ENCODE data around the gene TNFRSF14.

TNFRSF14 gene

GRCh38 chr1:2556277-2556677, at the start of gene TNFRSF14:
TNFRSF14 (plus strand) TSS chr1:2556371; CDS start chr1:2556665, 294 bp downstream.
- DNase-seq = peak; percentile 82

GRCh38 chr1:2506901-2507565, 49.1 kb upstream of the TNFRSF14 start:
- DNase-seq = no peak

GRCh38 chr1:2507744-2508155, 48.4 kb upstream of the TNFRSF14 start:
- DNase-seq = no peak

GRCh38 chr1:2508180-2508579, 48.0 kb upstream of the TNFRSF14 start:
- no peak for DNase-seq

- DNase-seq = no peak
These were observed 47.4 kb upstream of the TNFRSF14 start for GRCh38 chr1:2508751-2509150.

GRCh38 chr1:2509589-2509988, 46.6 kb upstream of the TNFRSF14 start:
- DNase-seq = no peak

GRCh38 chr1:2510366-2511155, 45.6 kb upstream of the TNFRSF14 start:
- no peak for DNase-seq

GRCh38 chr1:2512862-2513421, 43.2 kb upstream of the TNFRSF14 start:
- DNase-seq = no peak

- no peak for DNase-seq
These were observed 42.1 kb upstream of the TNFRSF14 start for GRCh38 chr1:2513939-2514652.

- DNase-seq = no peak
These were observed 41.1 kb upstream of the TNFRSF14 start for GRCh38 chr1:2514863-2515762.

GRCh38 chr1:2515763-2516080, 40.4 kb upstream of the TNFRSF14 start:
- no peak for DNase-seq

GRCh38 chr1:2516124-2516523, 40.0 kb upstream of the TNFRSF14 start:
- no peak for DNase-seq

GRCh38 chr1:2516946-2517345, 39.2 kb upstream of the TNFRSF14 start:
- DNase-seq = no peak

GRCh38 chr1:2517966-2518365, 38.2 kb upstream of the TNFRSF14 start:
- DNase-seq = no peak

- DNase-seq = no peak
These were observed 37.6 kb upstream of the TNFRSF14 start for GRCh38 chr1:2518528-2518927.

GRCh38 chr1:2519029-2519685, 37.0 kb upstream of the TNFRSF14 start:
- no peak for DNase-seq

GRCh38 chr1:2519729-2520128, 36.4 kb upstream of the TNFRSF14 start:
- no peak for DNase-seq

- DNase-seq = no peak
These were observed 36.0 kb upstream of the TNFRSF14 start for GRCh38 chr1:2520206-2520605.

- no peak for DNase-seq
These were observed 35.4 kb upstream of the TNFRSF14 start for GRCh38 chr1:2520806-2521205.

GRCh38 chr1:2522230-2522629, 33.9 kb upstream of the TNFRSF14 start:
- DNase-seq = no peak

- no peak for DNase-seq
These were observed 32.8 kb upstream of the TNFRSF14 start for GRCh38 chr1:2523191-2523890.
